Measurements from ENCODE around the gene DIAPH2.
A peak's percentile ranks its signal among the peaks of the same experiment; 100 is the strongest.

DIAPH2 gene

GRCh38 chrX:96982161-96982560 lies 297.5 kb downstream of the DIAPH2 start:
- DNase-seq, result no peak

- no peak for DNase-seq
Measured at GRCh38 chrX:96984538-96984937, 299.9 kb downstream of the DIAPH2 start.

- no peak for DNase-seq
Measured at GRCh38 chrX:96985046-96985445, 300.4 kb downstream of the DIAPH2 start.

GRCh38 chrX:96987228-96987627 lies 302.6 kb downstream of the DIAPH2 start:
- no peak for DNase-seq

GRCh38 chrX:96989830-96990571 lies 305.4 kb downstream of the DIAPH2 start:
- no peak for DNase-seq

- DNase-seq, result no peak
Measured at GRCh38 chrX:96994093-96994492, 309.5 kb downstream of the DIAPH2 start.

GRCh38 chrX:96997196-96997595 lies 312.6 kb downstream of the DIAPH2 start:
- no peak for DNase-seq

- no peak for DNase-seq
Measured at GRCh38 chrX:97000682-97001368, 316.2 kb downstream of the DIAPH2 start.

- no peak for DNase-seq
Measured at GRCh38 chrX:97006167-97006566, 321.5 kb downstream of the DIAPH2 start.

- DNase-seq, result no peak
Measured at GRCh38 chrX:97009391-97009790, 324.7 kb downstream of the DIAPH2 start.

- DNase-seq, result no peak
Measured at GRCh38 chrX:97011540-97011939, 326.9 kb downstream of the DIAPH2 start.

GRCh38 chrX:97016106-97016505 lies 331.5 kb downstream of the DIAPH2 start:
- DNase-seq, result no peak

GRCh38 chrX:97021680-97022079 lies 337.0 kb downstream of the DIAPH2 start:
- no peak for DNase-seq

- peak; percentile 71 for DNase-seq
Measured at GRCh38 chrX:97026406-97026805, 341.8 kb downstream of the DIAPH2 start.

- DNase-seq, result peak; percentile 62
Measured at GRCh38 chrX:97027384-97027922, 342.8 kb downstream of the DIAPH2 start.

GRCh38 chrX:97030463-97030862 lies 345.8 kb downstream of the DIAPH2 start:
- DNase-seq, result no peak

GRCh38 chrX:97030947-97031346 lies 346.3 kb downstream of the DIAPH2 start:
- DNase-seq, result no peak

- no peak for DNase-seq
Measured at GRCh38 chrX:97039363-97040029, 354.9 kb downstream of the DIAPH2 start.

GRCh38 chrX:97045470-97045869 lies 360.8 kb downstream of the DIAPH2 start:
- no peak for DNase-seq

- no peak for DNase-seq
Measured at GRCh38 chrX:97046867-97047266, 362.2 kb downstream of the DIAPH2 start.

GRCh38 chrX:97050392-97050791 lies 365.8 kb downstream of the DIAPH2 start:
- no peak for DNase-seq

GRCh38 chrX:97057349-97057909 lies 372.8 kb downstream of the DIAPH2 start:
- DNase-seq, result peak; percentile 95

GRCh38 chrX:97060020-97060419 lies 375.4 kb downstream of the DIAPH2 start:
- no peak for DNase-seq

Measured in NCI-H1092 treated with DMSO at 0.1 percent for 48 hours (cell line).